ENCODE data around the gene PDLIM5. TPM values are rescaled to one million over a fixed set of nuclear protein-coding genes. Genes with fewer than 3 reads are reported as not detected.
"Not testable (repeated sequence)": the region's sequence is repeated elsewhere in the genome, so short reads cannot be mapped to it uniquely, and the experiment has no call there.

PDLIM5 gene
- total RNA-seq, 3 donors from 2014 or later (not counting 1 experiment from before 2014, with no cell fraction given) = 41.8 to 94.8 (median 50.5) TPM

GRCh38 chr4:94475050-94475449, 23.3 kb downstream of the PDLIM5 start:
- Mint-ChIP-seq H3K9me3 (no peaks in the 10 kb centered on the region), H3K36me3 (no peaks in the 10 kb centered on the region), H3K4me1 (peaks cover 0 to 11% of the 10 kb centered on the region in 2 donors), H3K27ac (no peak overlapping the region), H3K27me3 (ENCODE audit: low read depth in 2 of 2) (no peaks in the 10 kb centered on the region), H3K4me3 (no peak overlapping the region)
- Histone ChIP-seq H3K4me1 (ENCODE audit: control insufficient read depth, insufficient read depth, low read length) (no peaks in the 10 kb centered on the region), H3K36me3 (ENCODE audit: control insufficient read depth, insufficient read depth, low read length) (no peaks in the 10 kb centered on the region), H3K9me3 (ENCODE audit: control insufficient read depth, insufficient read depth, low read length) (no peaks in the 10 kb centered on the region), H3K27me3 (ENCODE audit: control insufficient read depth, insufficient read depth, low read length) (no peaks in the 10 kb centered on the region), H3K27ac (ENCODE audit: low read length) (no peak overlapping the region), H3K4me3 (ENCODE audit: low read length) (no peak overlapping the region)
- no peak for TF ChIP-seq CTCF (IDR thresholded peaks at IDR 0.05)
- intact Hi-C loops (cut with micrococcal nuclease) = no loop called here
- DNase-seq (no peak), ATAC-seq (no peak)
- WGBS (ENCODE audit: insufficient coverage) = 100% methylated on average over 1 of the region's 2 CpGs

- Mint-ChIP-seq H3K4me1 (peaks cover 5 to 17% of the 10 kb centered on the region in 2 donors), H3K27ac (no peak overlapping the region), H3K9me3 (no peaks in the 10 kb centered on the region), H3K27me3 (ENCODE audit: low read depth in 2 of 2) (no peaks in the 10 kb centered on the region), H3K4me3 (no peak overlapping the region), H3K36me3 (no peaks in the 10 kb centered on the region)
- TF ChIP-seq CTCF (IDR thresholded peaks at IDR 0.05) = no peak
- WGBS (ENCODE audit: insufficient coverage) = no CpG with 5 or more reads among the region's 2 CpGs
- no peak overlapping the region for H3K27ac ChIP-seq (ENCODE audit: low read length)
- no peak for DNase-seq
- H3K4me3 ChIP-seq (ENCODE audit: low read length) = no peak overlapping the region
- no peak for ATAC-seq
- no peaks in the 10 kb centered on the region for H3K9me3 ChIP-seq (ENCODE audit: control insufficient read depth, insufficient read depth, low read length)
- intact Hi-C loops (cut with micrococcal nuclease) = no loop called here
- no peaks in the 10 kb centered on the region for H3K27me3 ChIP-seq (ENCODE audit: control insufficient read depth, insufficient read depth, low read length)
- no peaks in the 10 kb centered on the region for H3K4me1 ChIP-seq (ENCODE audit: control insufficient read depth, insufficient read depth, low read length)
- no peaks in the 10 kb centered on the region for H3K36me3 ChIP-seq (ENCODE audit: control insufficient read depth, insufficient read depth, low read length)
These were observed 24.1 kb downstream of the PDLIM5 start for GRCh38 chr4:94475794-94476193.

GRCh38 chr4:94477227-94477626, 25.5 kb downstream of the PDLIM5 start:
- H3K9me3 Mint-ChIP-seq = no peaks in the 10 kb centered on the region
- Histone ChIP-seq H3K36me3 (ENCODE audit: control insufficient read depth, insufficient read depth, low read length) (no peaks in the 10 kb centered on the region), H3K27me3 (ENCODE audit: control insufficient read depth, insufficient read depth, low read length) (no peaks in the 10 kb centered on the region), H3K9me3 (ENCODE audit: control insufficient read depth, insufficient read depth, low read length) (no peaks in the 10 kb centered on the region), H3K27ac (ENCODE audit: low read length) (no peak overlapping the region), H3K4me3 (ENCODE audit: low read length) (no peak overlapping the region), H3K4me1 (ENCODE audit: control insufficient read depth, insufficient read depth, low read length) (no peaks in the 10 kb centered on the region)
- 79% methylated on average over 2 of the region's 2 CpGs for WGBS (ENCODE audit: insufficient coverage)
- no peak overlapping the region for H3K4me3 Mint-ChIP-seq
- no peaks in the 10 kb centered on the region for H3K27me3 Mint-ChIP-seq (ENCODE audit: low read depth in 2 of 2)
- no peaks in the 10 kb centered on the region for H3K36me3 Mint-ChIP-seq
- peaks cover 5 to 17% of the 10 kb centered on the region in 2 donors for H3K4me1 Mint-ChIP-seq
- no peak overlapping the region for H3K27ac Mint-ChIP-seq
- ATAC-seq (no peak), DNase-seq (no peak)
- TF ChIP-seq CTCF (IDR thresholded peaks at IDR 0.05) = no peak
- intact Hi-C loops (cut with micrococcal nuclease) = no loop called here

- 78% methylated on average over 3 of the region's 3 CpGs for WGBS (ENCODE audit: insufficient coverage)
- H3K27me3 ChIP-seq (ENCODE audit: control insufficient read depth, insufficient read depth, low read length); intact Hi-C loops (cut with micrococcal nuclease); H3K4me3 ChIP-seq (ENCODE audit: low read length); H3K27ac ChIP-seq (ENCODE audit: low read length); H3K36me3 Mint-ChIP-seq; H3K4me1 ChIP-seq (ENCODE audit: control insufficient read depth, insufficient read depth, low read length); H3K9me3 ChIP-seq (ENCODE audit: control insufficient read depth, insufficient read depth, low read length); H3K27ac Mint-ChIP-seq; H3K9me3 Mint-ChIP-seq; DNase-seq; H3K4me3 Mint-ChIP-seq; H3K36me3 ChIP-seq (ENCODE audit: control insufficient read depth, insufficient read depth, low read length); H3K27me3 Mint-ChIP-seq (ENCODE audit: low read depth in 2 of 2); ATAC-seq: not testable (repeated sequence)
- H3K4me1 Mint-ChIP-seq = peaks cover 5 to 17% of the 10 kb centered on the region in 2 donors
These were observed 27.1 kb downstream of the PDLIM5 start for GRCh38 chr4:94478805-94479204.

Measured in natural killer cell (primary cell).